Lower leg skin (tissue), 3 donors: ENCODE measurements around the gene KDM7A.

Experiments
- CTCF ChIP-seq, 3 donors: fragments of 450-650 bp; IDR thresholded peaks; one replicate each; pipeline ENCODE4 v1.5.1; 2016; ENCODE audit warnings: antibody characterized with exemption in 3 of 3, mild to moderate bottlenecking in 3 of 3, moderate library complexity in 2 of 3
- POLR2A ChIP-seq, 2 donors: fragments of 450-650 bp; IDR thresholded peaks; one replicate each; pipeline ENCODE4 v1.6.1; 2016 to 2017; ENCODE audit warnings: antibody characterized with exemption in 2 of 2, mild to moderate bottlenecking in 1 of 2, moderate library complexity in 1 of 2

- TF ChIP-seq CTCF (IDR thresholded peaks at IDR 0.05) (no peak), POLR2A (IDR thresholded peaks at IDR 0.05) (no peak)
Measured at GRCh38 chr7:140080919-140081318, 95.9 kb downstream of the KDM7A start.
